SU-DHL-6 (cell line): Measurements from ENCODE around the gene PIGR.

ENCODE experiments used
- H2AFZ ChIP-seq: fragments of 200-600 bp; sonication (generic); 2 replicates; pipeline ENCODE4 v1.6.1; 2014; ENCODE audit warnings: low read depth, mild to moderate bottlenecking, moderate library complexity, mixed read lengths, antibody characterized with exemption, low read length; ENCODE audit not compliant: severe bottlenecking
- H3F3A ChIP-seq: fragments of 200-600 bp; shearing (Covaris generic); 2 replicates; pipeline ENCODE4 v1.6.0; 2016; ENCODE audit warnings: antibody characterized with exemption, mild to moderate bottlenecking; ENCODE audit not compliant: insufficient read depth
- H3K27ac ChIP-seq: fragments of 200-600 bp; sonication (generic); 2 replicates; pipeline ENCODE4 v1.5.1; 2016; ENCODE audit warnings: low read depth, mild to moderate bottlenecking, low read length, moderate library complexity, mixed read lengths
- H3K27me3 ChIP-seq: fragments of 200-600 bp; sonication (generic), shearing (Covaris generic); 2 replicates; pipeline ENCODE4 v1.6.0; 2014; ENCODE audit warnings: mild to moderate bottlenecking, low read length
- H3K36me3 ChIP-seq: fragments of 200-600 bp; sonication (generic); 2 replicates; pipeline ENCODE4 v1.6.1; 2014; ENCODE audit warnings: mild to moderate bottlenecking, low read length, mixed read lengths
- H3K4me2 ChIP-seq: fragments of 300-600, 200-600 bp; shearing (Covaris generic), sonication (generic); 2 replicates; pipeline ENCODE4 v1.6.0; 2014; ENCODE audit warnings: low read length, low read depth, mild to moderate bottlenecking; ENCODE audit not compliant: poor library complexity, severe bottlenecking
- H3K4me3 ChIP-seq: fragments of 200-600 bp; sonication (generic); 2 replicates; pipeline ENCODE4 v1.5.1; 2014; ENCODE audit warnings: antibody characterized with exemption, low read length, mild to moderate bottlenecking, mixed read lengths; ENCODE audit not compliant: insufficient read depth, poor library complexity, severe bottlenecking
- H3K79me2 ChIP-seq: fragments of 200-600 bp; sonication (generic); 2 replicates; pipeline ENCODE4 v1.6.1; 2014; ENCODE audit warnings: mild to moderate bottlenecking, low read length, moderate library complexity; ENCODE audit not compliant: insufficient read depth
- H3K9ac ChIP-seq: fragments of 200-600 bp; sonication (generic); 2 replicates; pipeline ENCODE4 v1.7.0; 2014; ENCODE audit warnings: mild to moderate bottlenecking, low read length
- H3K9me2 ChIP-seq: fragments of 200-600 bp; sonication (generic); replicated peaks from 2 replicates; pipeline ENCODE4 v1.6.1; 2014; ENCODE audit warnings: low read length; ENCODE audit not compliant: insufficient read depth
- H3K9me3 ChIP-seq: fragments of 200-600 bp; sonication (generic); 2 replicates; pipeline ENCODE4 v1.6.1; 2014; ENCODE audit warnings: low read length, mixed read lengths; ENCODE audit not compliant: insufficient read depth
- H4K20me1 ChIP-seq: fragments of 200-600 bp; sonication (generic); 2 replicates; pipeline ENCODE4 v1.6.1; 2014; ENCODE audit warnings: low read depth, mild to moderate bottlenecking, antibody characterized with exemption, low read length, moderate library complexity, mixed read lengths
- CTCF ChIP-seq: fragments of 200-600 bp; sonication (generic); IDR thresholded peaks from one replicate; pipeline ENCODE4 v1.5.1; 2017; ENCODE audit warnings: antibody characterized with exemption, mild to moderate bottlenecking, low read length, moderate library complexity; ENCODE audit not compliant: insufficient read depth, poor library complexity, severe bottlenecking
- EZH2phosphoT487 ChIP-seq: fragments of 200-600 bp; sonication (generic), shearing (Covaris generic); conservative IDR thresholded peaks from 2 replicates; pipeline ENCODE4 v1.6.1; 2018; ENCODE audit warnings: mild to moderate bottlenecking, antibody characterized with exemption, low read length, moderate library complexity, mixed read lengths

PIGR gene

DNA sequence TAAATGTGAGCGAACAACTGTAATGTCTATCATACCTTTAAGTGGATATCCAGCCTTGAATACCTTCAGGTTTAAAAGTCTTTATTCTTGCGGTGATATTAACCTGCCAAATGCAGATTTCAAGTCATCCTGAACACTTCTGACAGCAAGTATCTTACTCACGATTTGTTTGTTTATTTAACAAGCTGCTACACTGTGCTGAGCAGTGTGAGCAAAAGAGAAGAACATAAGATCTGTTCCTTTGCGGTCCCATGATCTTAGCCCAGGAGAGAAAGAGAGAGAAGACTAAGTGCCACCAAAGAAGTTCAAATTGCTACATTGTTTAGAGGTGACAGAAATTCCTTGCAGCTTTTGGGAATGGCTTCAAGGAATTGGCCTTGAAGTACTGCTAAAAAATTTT, 58.6 kb downstream of the PIGR start:
- H3F3A ChIP-seq = no peaks in the 10 kb centered on the region
- no peak for TF ChIP-seq EZH2phosphoT487
- TF ChIP-seq CTCF = no peak
- H3K4me3 ChIP-seq = no peak overlapping the region
- no peak overlapping the region for H3K9ac ChIP-seq
- H3K9me2 ChIP-seq = no peaks in the 10 kb centered on the region
- H4K20me1 ChIP-seq = no peaks in the 10 kb centered on the region
- H3K9me3 ChIP-seq = no peaks in the 10 kb centered on the region
- H3K36me3 ChIP-seq = no peaks in the 10 kb centered on the region
- no peak overlapping the region for H3K4me2 ChIP-seq
- no peaks in the 10 kb centered on the region for H3K27me3 ChIP-seq
- no peak overlapping the region for H3K27ac ChIP-seq
- H3K79me2 ChIP-seq = no peaks in the 10 kb centered on the region
- H2AFZ ChIP-seq = no peak overlapping the region

- Histone ChIP-seq H3K27me3 (no peaks in the 10 kb centered on the region), H4K20me1 (no peaks in the 10 kb centered on the region), H3K9ac (no peak overlapping the region), H3K4me2 (no peak overlapping the region), H3K9me2 (no peaks in the 10 kb centered on the region), H3F3A (no peaks in the 10 kb centered on the region), H3K36me3 (no peaks in the 10 kb centered on the region), H2AFZ (no peak overlapping the region), H3K27ac (no peak overlapping the region), H3K9me3 (no peaks in the 10 kb centered on the region), H3K4me3 (no peak overlapping the region), H3K79me2 (no peaks in the 10 kb centered on the region)
- no peak for TF ChIP-seq CTCF
- no peak for TF ChIP-seq EZH2phosphoT487
These were observed 59.4 kb downstream of the PIGR start for GRCh38 chr1:206886831-206887230.

DNA sequence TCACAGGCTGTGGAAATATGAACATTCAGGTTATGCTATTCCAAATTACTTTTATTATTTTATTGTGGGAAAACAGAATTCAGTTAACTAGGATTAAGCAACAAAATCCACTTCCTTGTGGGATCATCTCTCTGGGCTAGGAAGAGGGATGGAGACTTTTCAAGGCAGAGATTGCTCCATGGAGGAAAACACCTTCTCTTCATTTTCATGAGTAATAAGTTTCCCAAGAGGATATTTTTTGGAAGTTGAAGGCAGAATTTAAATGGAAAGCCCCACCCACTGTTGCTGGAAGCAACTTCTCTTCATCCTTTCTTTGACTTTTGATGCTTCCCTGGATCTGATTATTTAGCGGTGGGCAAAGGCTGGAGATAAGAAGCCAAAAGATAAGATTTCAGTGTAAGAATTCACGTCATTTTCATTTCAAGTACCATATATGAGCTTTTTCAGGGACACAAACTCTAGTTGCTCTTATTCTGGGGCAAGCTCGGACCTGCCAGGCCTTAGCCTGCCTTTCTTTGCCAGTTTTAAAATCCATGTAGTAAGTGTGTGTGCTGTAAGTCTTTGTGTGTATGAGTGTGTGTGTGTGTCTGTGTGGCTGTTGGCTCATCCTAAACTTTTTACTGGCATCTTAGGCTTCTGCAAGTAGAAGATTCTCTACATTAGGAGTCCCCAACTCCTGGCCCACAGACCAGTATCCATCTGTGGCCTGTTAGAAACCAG, 60.8 kb downstream of the PIGR start:
- Histone ChIP-seq H3K27me3 (no peaks in the 10 kb centered on the region), H3K9me2 (no peaks in the 10 kb centered on the region), H3K4me3 (no peak overlapping the region), H3K79me2 (no peaks in the 10 kb centered on the region), H3K36me3 (no peaks in the 10 kb centered on the region), H3K4me2 (no peak overlapping the region), H4K20me1 (no peaks in the 10 kb centered on the region), H2AFZ (no peak overlapping the region), H3K27ac (no peak overlapping the region), H3K9ac (no peak overlapping the region), H3F3A (no peaks in the 10 kb centered on the region), H3K9me3 (no peaks in the 10 kb centered on the region)
- TF ChIP-seq CTCF (no peak), EZH2phosphoT487 (no peak)
